Measurements from ENCODE around the gene DNAJB6.
A peak's percentile ranks its signal among the peaks of the same experiment; 100 is the strongest.

The DNAJB6 gene

DNA sequence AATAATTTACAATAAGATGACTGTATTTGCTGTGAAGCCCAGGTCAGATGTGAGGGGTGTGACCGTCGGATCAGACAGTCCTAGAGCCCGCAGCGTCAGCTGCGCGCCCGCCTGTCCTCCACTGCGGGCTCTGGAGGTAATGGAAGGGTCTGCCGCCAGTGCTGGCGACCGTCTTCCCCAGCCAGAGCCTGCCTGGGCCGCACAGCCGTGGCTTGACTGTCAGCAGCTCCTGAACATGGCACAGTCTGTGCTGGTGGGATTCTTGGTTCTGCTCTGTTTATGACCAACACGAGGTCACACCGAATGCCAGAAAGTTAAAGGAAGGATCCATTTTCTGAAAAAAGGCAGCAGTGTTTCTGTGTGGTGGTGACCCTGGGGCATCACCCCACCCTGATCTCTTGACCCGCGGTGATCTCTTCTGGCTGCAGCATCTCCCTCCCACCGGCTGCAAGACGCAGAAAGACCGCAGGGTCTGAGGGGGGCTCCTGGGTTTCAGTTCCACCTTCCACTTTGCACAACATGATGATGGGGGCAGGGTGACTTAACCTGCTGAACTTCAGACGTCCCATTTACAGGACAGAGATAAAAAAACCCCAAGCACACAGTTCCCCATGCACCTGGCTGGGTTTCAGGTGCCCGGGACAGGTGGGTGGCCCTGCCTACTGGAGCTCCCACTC is 103.7 kb downstream of the DNAJB6 start:
- peaks cover 5% of the 10 kb centered on the region; the same call in 1 of the 2 replicates for H3K27me3 ChIP-seq
- TF ChIP-seq, protein P1, sequence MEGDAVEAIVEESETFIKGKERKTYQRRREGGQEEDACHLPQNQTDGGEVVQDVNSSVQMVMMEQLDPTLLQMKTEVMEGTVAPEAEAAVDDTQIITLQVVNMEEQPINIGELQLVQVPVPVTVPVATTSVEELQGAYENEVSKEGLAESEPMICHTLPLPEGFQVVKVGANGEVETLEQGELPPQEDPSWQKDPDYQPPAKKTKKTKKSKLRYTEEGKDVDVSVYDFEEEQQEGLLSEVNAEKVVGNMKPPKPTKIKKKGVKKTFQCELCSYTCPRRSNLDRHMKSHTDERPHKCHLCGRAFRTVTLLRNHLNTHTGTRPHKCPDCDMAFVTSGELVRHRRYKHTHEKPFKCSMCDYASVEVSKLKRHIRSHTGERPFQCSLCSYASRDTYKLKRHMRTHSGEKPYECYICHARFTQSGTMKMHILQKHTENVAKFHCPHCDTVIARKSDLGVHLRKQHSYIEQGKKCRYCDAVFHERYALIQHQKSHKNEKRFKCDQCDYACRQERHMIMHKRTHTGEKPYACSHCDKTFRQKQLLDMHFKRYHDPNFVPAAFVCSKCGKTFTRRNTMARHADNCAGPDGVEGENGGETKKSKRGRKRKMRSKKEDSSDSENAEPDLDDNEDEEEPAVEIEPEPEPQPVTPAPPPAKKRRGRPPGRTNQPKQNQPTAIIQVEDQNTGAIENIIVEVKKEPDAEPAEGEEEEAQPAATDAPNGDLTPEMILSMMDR (IDR thresholded peaks at IDR 0.05; ENCODE audit: low read depth, low read length) = no peak
- no peaks in the 10 kb centered on the region; the same call in 1 of the 2 replicates for H3K9me3 ChIP-seq
- DNase-seq = no peak
- no peaks in the 10 kb centered on the region for H3K36me3 ChIP-seq
- no peak overlapping the region for H3K4me3 ChIP-seq (ENCODE audit: low read depth, low read length)
- no peaks in the 10 kb centered on the region for H3K4me1 ChIP-seq

DNA sequence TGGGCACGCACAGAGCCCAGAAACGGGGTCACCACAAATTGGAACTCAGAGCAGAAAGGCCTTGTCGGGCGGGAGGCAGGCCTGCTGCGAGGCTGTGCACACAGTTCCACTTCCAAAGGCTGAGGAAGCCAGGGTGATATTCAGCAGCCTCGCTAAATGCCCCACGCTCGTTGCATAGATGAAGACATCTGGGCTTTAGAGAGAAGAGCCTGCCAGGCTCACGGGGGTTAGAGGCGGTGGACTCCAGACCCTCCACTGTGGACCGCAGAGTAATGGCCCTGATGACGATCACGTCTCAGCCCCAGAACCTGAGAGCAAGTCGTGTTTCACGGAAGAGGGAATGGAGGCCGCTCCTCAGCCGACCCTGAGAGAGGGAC is 104.2 kb downstream of the DNAJB6 start:
- no peak overlapping the region for H3K4me3 ChIP-seq (ENCODE audit: low read depth, low read length)
- H3K4me1 ChIP-seq = no peaks in the 10 kb centered on the region
- H3K36me3 ChIP-seq = no peaks in the 10 kb centered on the region
- H3K9me3 ChIP-seq = no peaks in the 10 kb centered on the region; the same call in 1 of the 2 replicates
- TF ChIP-seq, protein P1 (IDR thresholded peaks at IDR 0.05; ENCODE audit: low read depth, low read length) = no peak
- DNase-seq = no peak
- H3K27me3 ChIP-seq = peaks cover 5% of the 10 kb centered on the region; the same call in 1 of the 2 replicates

DNA sequence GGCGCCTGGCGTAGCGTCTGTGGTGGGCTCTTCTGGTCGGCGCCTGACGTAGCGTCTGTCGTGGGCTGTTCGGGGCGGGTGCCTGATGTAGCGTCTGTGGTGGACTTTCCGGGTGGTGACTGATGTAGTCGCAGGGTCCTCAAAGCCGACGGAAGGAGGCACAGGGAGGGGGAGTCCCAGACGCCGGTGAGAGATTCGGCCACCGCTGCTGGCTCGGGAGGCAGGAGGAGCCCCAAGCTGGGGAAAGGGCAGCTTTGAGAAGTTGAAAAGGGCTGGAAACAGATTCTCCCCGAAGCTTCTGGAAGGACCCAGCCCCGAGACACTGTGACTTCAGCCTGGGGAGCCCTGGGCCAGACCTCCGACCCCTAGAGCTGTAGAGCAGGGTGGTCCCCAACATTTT is 105.7 kb downstream of the DNAJB6 start:
- H3K4me1 ChIP-seq = no peaks in the 10 kb centered on the region
- no peak overlapping the region for H3K4me3 ChIP-seq (ENCODE audit: low read depth, low read length)
- DNase-seq = no peak
- H3K36me3 ChIP-seq = no peaks in the 10 kb centered on the region
- H3K9me3 ChIP-seq = no peaks in the 10 kb centered on the region; the same call in 1 of the 2 replicates
- TF ChIP-seq, protein P1 (IDR thresholded peaks at IDR 0.05; ENCODE audit: low read depth, low read length) = no peak
- peaks cover 5% of the 10 kb centered on the region; the same call in 1 of the 2 replicates for H3K27me3 ChIP-seq

GRCh38 chr7:157442993-157443831 is 106.4 kb downstream of the DNAJB6 start:
- TF ChIP-seq, protein P1 (IDR thresholded peaks at IDR 0.05; ENCODE audit: low read depth, low read length) = no peak
- no peaks in the 10 kb centered on the region; the same call in 1 of the 2 replicates for H3K9me3 ChIP-seq
- peak; percentile 10 for DNase-seq
- H3K4me1 ChIP-seq = no peaks in the 10 kb centered on the region
- no peaks in the 10 kb centered on the region for H3K36me3 ChIP-seq
- peaks cover 5% of the 10 kb centered on the region; the same call in 1 of the 2 replicates for H3K27me3 ChIP-seq
- H3K4me3 ChIP-seq (ENCODE audit: low read depth, low read length) = no peak overlapping the region

- peaks cover 5% of the 10 kb centered on the region; the same call in 1 of the 2 replicates for H3K27me3 ChIP-seq
- H3K36me3 ChIP-seq = no peaks in the 10 kb centered on the region
- H3K9me3 ChIP-seq = no peaks in the 10 kb centered on the region; the same call in 1 of the 2 replicates
- no peaks in the 10 kb centered on the region for H3K4me1 ChIP-seq
- TF ChIP-seq, protein P1 (IDR thresholded peaks at IDR 0.05; ENCODE audit: low read depth, low read length) = no peak
- peak; percentile 4 for DNase-seq
- no peak overlapping the region for H3K4me3 ChIP-seq (ENCODE audit: low read depth, low read length)
Measured at GRCh38 chr7:157444011-157444842, 107.4 kb downstream of the DNAJB6 start.
